Upper lobe of left lung (tissue), 6 donors: ENCODE measurements around the gene SLC10A6. TPM values are rescaled to one million over a fixed set of nuclear protein-coding genes. Genes with fewer than 3 reads are reported as not detected.
"Not testable (repeated sequence)": the region's sequence is repeated elsewhere in the genome, so short reads cannot be mapped to it uniquely, and the experiment has no call there.

Source experiments
- ATAC-seq, 2 donors: fragments of 200-7000 bp; cut with Tn5 transposase; one replicate each; pipeline ENCODE4 v1.9.1; 2022; ENCODE audit warnings: mild to moderate bottlenecking in 2 of 2, moderate library complexity in 2 of 2; ENCODE audit not compliant: low FRiP score in 2 of 2
- DNase-seq, 2 donors: peaks; one replicate each; pipeline ENCODE4 v3.0.0-alpha.2; 2019 to 2020
- H3K27ac ChIP-seq, 4 donors: fragments of 200-600 bp; sonication (generic); one replicate each; pipeline ENCODE4 v1.5.1; 2016 to 2019
- H3K27me3 ChIP-seq, 4 donors: fragments of 200-600 bp; sonication (generic); one replicate each; pipeline ENCODE4 v1.5.1; 2017 to 2019
- H3K36me3 ChIP-seq, 4 donors: fragments of 200-600 bp; sonication (generic); one replicate each; pipeline ENCODE4 v1.5.1; 2016 to 2019
- H3K4me1 ChIP-seq, 4 donors: fragments of 200-600 bp; sonication (generic); one replicate each; pipeline ENCODE4 v1.5.1; 2018 to 2019
- H3K4me3 ChIP-seq, 4 donors: fragments of 200-600 bp; sonication (generic); one replicate each; pipeline ENCODE4 v1.5.1; 2017 to 2019; ENCODE audit warnings: mild to moderate bottlenecking in 2 of 4, moderate library complexity in 1 of 4
- H3K9me3 ChIP-seq, 4 donors: fragments of 200-600 bp; sonication (generic); one replicate each; pipeline ENCODE4 v1.5.1; 2018 to 2019
- EP300 ChIP-seq, 4 donors: sonication (generic); formaldehyde crosslinking; IDR thresholded peaks; one replicate each; pipeline ENCODE4 v1.5.1; 2017; ENCODE audit warnings: antibody characterized with exemption in 4 of 4, control low read depth in 2 of 4
- POLR2A ChIP-seq, 4 donors: fragments of 450-650 bp; IDR thresholded peaks; one replicate each; pipeline ENCODE4 v1.5.1; 2016 to 2017; ENCODE audit warnings: antibody characterized with exemption in 4 of 4, mild to moderate bottlenecking in 2 of 4
- POLR2AphosphoS5 ChIP-seq, 2 donors: sonication (generic); formaldehyde crosslinking; IDR thresholded peaks; one replicate each; pipeline ENCODE4 v1.5.1; 2017; ENCODE audit warnings: antibody characterized with exemption in 2 of 2
- WGBS, 2 donors: methylation state at CpG; one replicate each; pipeline ENCODE4 v1.1.5; 2017 to 2018; 5-methylcytosine and 5-hydroxymethylcytosine counted together
- total RNA-seq, 6 donors: library from RNA; depleted of rRNA in 4 of 6; stranded (reverse); fragments of >200 nt in 4 of 6; gene quantifications; one replicate each; pipeline versions ENCODE4 v1.1.0 to v1.2.1, GENCODE V29; 2016 to 2021
- TF ChIP-seq, protein P1 (sequence below), 6 experiments: fragments of 450-650 bp in 4 of 6; fragments of 200-600 bp in 2 of 6; sonication (generic) in 2 of 6; IDR thresholded peaks; one replicate each; pipeline ENCODE4 v1.5.1; 2016 to 2019; ENCODE audit warnings: antibody characterized with exemption in 6 of 6
- donor health status: DM: no; HTN: no; CAD: no; lungs with moderate emphysema.
- donor health status: DM: no; HTN: yes; CAD: no; lungs with severe emphysema.

Gene SLC10A6
- total RNA-seq, 6 donors from 2014 or later, result 0.27 to 3.4 (median 0.76) TPM; not detected in 1

DNA sequence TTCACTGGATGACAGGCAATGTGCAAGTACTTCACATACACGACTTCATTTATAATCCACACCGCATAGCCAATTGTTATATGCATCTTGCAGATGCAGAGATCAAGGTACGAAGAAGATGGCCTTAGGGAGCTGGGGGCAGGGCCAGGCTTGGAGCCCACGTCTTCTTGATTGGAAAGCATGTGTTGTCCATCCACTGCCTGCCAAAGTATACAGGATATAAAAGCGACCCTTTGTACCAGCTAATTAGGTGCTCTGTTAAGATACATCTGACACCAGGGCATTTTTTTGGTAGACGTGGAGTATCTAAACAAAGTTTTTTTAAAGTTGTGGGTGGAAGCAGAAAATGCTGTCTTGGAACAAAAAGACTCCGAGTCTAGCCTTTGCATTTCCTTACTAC lies 41.6 kb upstream of the SLC10A6 start:
- Histone ChIP-seq H3K27ac (peak overlapping the region in 2 of 4 donors; percentile 86 to 90), H3K36me3 (no peaks in the 10 kb centered on the region), H3K27me3 (no peaks in the 10 kb centered on the region), H3K4me3 (no peak overlapping the region), H3K4me1 (peaks cover 0 to 24% (median 10%) of the 10 kb centered on the region in 4 donors), H3K9me3 (no peaks in the 10 kb centered on the region)
- 60 to 69% methylated on average over 7 of the region's 7 CpGs for WGBS, 2 donors
- TF ChIP-seq, protein P1, sequence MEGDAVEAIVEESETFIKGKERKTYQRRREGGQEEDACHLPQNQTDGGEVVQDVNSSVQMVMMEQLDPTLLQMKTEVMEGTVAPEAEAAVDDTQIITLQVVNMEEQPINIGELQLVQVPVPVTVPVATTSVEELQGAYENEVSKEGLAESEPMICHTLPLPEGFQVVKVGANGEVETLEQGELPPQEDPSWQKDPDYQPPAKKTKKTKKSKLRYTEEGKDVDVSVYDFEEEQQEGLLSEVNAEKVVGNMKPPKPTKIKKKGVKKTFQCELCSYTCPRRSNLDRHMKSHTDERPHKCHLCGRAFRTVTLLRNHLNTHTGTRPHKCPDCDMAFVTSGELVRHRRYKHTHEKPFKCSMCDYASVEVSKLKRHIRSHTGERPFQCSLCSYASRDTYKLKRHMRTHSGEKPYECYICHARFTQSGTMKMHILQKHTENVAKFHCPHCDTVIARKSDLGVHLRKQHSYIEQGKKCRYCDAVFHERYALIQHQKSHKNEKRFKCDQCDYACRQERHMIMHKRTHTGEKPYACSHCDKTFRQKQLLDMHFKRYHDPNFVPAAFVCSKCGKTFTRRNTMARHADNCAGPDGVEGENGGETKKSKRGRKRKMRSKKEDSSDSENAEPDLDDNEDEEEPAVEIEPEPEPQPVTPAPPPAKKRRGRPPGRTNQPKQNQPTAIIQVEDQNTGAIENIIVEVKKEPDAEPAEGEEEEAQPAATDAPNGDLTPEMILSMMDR (IDR thresholded peaks at IDR 0.05), result no peak
- no peak for TF ChIP-seq POLR2A (IDR thresholded peaks at IDR 0.05)
- TF ChIP-seq EP300 (IDR thresholded peaks at IDR 0.05), result peak in 1 of 4 donors; percentile 26
- TF ChIP-seq POLR2AphosphoS5 (IDR thresholded peaks at IDR 0.05), result peak in 1 of 2 donors; percentile 37
- no peak for DNase-seq
- no peak for ATAC-seq

DNA sequence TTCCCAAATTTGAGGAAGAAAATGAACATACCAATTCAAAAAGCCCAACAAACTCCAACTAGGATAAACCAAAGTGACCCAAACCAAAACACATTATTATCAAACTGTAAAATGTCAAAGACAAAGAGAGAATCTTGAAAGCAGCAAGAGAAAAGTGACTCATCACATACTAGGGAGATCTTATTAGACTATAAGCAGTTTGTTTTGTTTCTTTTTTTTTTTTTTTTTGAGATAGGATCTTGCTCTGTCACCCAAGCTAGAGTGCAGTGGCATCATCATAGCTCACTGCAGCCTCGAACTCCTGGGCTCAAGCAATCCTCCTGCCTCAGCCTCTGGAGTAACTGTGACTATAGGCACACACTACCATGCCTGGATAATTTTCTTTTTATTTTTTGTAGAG lies 30.5 kb upstream of the SLC10A6 start:
- Histone ChIP-seq H3K27ac (no peak overlapping the region), H3K4me1 (no peaks in the 10 kb centered on the region), H3K9me3 (peaks cover 9 to 19% (median 13%) of the 10 kb centered on the region in 4 donors), H3K27me3 (no peaks in the 10 kb centered on the region), H3K36me3 (no peaks in the 10 kb centered on the region), H3K4me3 (no peak overlapping the region)
- DNase-seq (no peak), ATAC-seq (no peak)
- TF ChIP-seq EP300 (IDR thresholded peaks at IDR 0.05), result no peak
- TF ChIP-seq, protein P1 (IDR thresholded peaks at IDR 0.05), result no peak
- TF ChIP-seq POLR2A (IDR thresholded peaks at IDR 0.05), result no peak
- no peak for TF ChIP-seq POLR2AphosphoS5 (IDR thresholded peaks at IDR 0.05)
- WGBS, 2 donors, result 78 to 86% methylated on average over 1 of the region's 1 CpG

DNA sequence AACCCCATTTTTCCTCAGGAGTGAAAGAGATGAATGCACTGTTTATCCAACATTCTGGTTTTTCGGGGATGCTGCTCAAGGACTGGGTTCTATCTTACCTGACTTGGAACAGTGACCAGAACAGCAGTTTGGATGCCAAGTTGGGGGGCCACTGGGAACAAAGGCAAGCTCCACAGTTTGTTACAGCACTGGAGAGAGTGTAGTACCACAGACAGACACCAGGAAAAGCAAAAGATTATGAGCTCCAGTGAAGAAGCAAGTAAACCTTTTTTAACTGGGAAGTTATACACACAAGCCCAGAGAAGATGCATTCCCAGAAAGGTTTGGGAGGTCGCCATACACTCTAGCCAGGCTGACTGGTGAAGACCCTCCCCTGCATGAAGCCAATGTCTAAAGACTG lies 29.5 kb upstream of the SLC10A6 start:
- Histone ChIP-seq H3K36me3 (no peaks in the 10 kb centered on the region), H3K4me1 (no peaks in the 10 kb centered on the region), H3K27ac (no peak overlapping the region), H3K4me3 (no peak overlapping the region), H3K27me3 (no peaks in the 10 kb centered on the region), H3K9me3 (peaks cover 9 to 19% (median 13%) of the 10 kb centered on the region in 4 donors)
- DNase-seq, result no peak
- no peak for TF ChIP-seq EP300 (IDR thresholded peaks at IDR 0.05)
- TF ChIP-seq POLR2A (IDR thresholded peaks at IDR 0.05), result no peak
- TF ChIP-seq, protein P1 (IDR thresholded peaks at IDR 0.05), result no peak
- no peak for TF ChIP-seq POLR2AphosphoS5 (IDR thresholded peaks at IDR 0.05)
- 90 to 92% methylated on average over 2 of the region's 2 CpGs for WGBS, 2 donors
- no peak for ATAC-seq

DNA sequence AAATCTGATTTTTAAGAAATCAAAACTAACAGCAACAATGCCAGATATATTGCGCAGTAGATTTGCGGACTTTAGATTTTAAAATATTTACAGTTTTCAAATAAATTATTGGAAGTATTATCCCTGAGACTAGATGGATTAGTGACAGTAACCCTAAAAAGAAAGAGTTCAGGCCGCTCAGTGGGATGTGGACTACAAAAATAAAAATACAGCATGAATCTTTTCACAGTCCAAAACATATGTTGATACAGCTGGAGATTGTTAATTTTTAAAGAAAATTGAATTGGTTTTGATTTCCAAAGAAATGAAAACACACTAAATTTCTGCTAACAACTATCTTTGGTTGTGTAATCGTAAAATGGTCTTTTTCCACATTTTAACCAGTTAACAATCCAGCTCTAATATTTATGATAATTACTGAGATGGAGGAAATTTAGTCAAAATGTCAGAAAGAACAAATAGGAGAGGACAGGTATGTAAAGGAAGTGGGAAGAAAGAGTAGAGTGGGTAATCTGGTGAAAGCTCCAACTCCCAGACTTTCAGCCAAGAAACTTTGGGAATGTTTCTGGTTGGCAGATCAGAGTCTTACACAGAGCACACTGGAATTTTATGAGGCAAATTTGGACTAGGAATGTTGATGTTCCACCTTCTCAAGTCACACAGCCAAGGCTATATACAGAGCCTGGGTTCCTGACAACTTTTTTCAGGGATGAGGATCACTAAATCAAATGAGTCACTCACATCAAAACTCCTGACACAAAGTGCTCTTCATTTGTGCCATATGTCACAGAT lies 27.9 kb upstream of the SLC10A6 start:
- ATAC-seq, result no peak
- H3K27me3 ChIP-seq, result no peaks in the 10 kb centered on the region
- DNase-seq, result no peak
- 86 to 89% methylated on average over 4 of the region's 4 CpGs for WGBS, 2 donors
- H3K36me3 ChIP-seq, result no peaks in the 10 kb centered on the region
- no peak overlapping the region for H3K27ac ChIP-seq
- peaks cover 9 to 19% (median 13%) of the 10 kb centered on the region in 4 donors for H3K9me3 ChIP-seq
- TF ChIP-seq POLR2A (IDR thresholded peaks at IDR 0.05), result no peak
- no peak for TF ChIP-seq POLR2AphosphoS5 (IDR thresholded peaks at IDR 0.05)
- TF ChIP-seq, protein P1 (IDR thresholded peaks at IDR 0.05), result no peak
- no peaks in the 10 kb centered on the region for H3K4me1 ChIP-seq
- no peak overlapping the region for H3K4me3 ChIP-seq

DNA sequence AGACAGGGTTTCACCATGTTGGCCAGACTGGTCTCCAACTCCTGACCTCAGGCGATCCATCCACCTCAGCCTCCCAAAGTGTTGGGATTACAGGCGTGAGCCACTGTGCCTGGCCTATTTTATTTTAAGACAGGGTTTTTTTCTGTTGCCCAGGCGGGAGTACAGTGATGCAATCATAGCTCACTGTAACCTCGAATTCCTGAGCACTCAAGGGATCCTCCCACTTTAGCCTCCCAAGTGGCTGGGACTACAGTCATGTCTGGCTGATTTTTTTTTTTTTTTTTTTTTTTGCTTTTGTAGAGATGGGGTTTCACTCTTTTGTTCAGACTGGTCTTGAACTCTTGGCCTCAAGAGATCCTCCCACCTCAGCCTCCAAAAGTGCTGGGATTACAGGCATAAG lies 26.3 kb upstream of the SLC10A6 start:
- not testable (repeated sequence) for H3K27ac ChIP-seq, H3K27me3 ChIP-seq, H3K36me3 ChIP-seq, H3K4me1 ChIP-seq, DNase-seq, ATAC-seq, H3K4me3 ChIP-seq
- H3K9me3 ChIP-seq, result peaks cover 9 to 19% (median 12%) of the 10 kb centered on the region in 4 donors
- 87 to 90% methylated on average over 4 of the region's 4 CpGs for WGBS, 2 donors
